KMS-11 (cell line): ENCODE results near the gene IL1R2.

Experiments used
- H2AFZ ChIP-seq: fragments of 200-600 bp; sonication (generic); 2 replicates; pipeline ENCODE4 v1.6.1; 2016; ENCODE audit warnings: antibody characterized with exemption, mixed run types, low read depth
- H3K27ac ChIP-seq: fragments of 200-600 bp; sonication (generic); 2 replicates; pipeline ENCODE4 v1.6.1; 2016; ENCODE audit warnings: mild to moderate bottlenecking, mixed run types
- H3K27me3 ChIP-seq: fragments of 200-600 bp; sonication (generic); 2 replicates; pipeline ENCODE4 v1.6.1; 2017; ENCODE audit warnings: mild to moderate bottlenecking, low read depth, mixed run types, moderate library complexity; ENCODE audit not compliant: insufficient read depth
- H3K36me3 ChIP-seq: fragments of 200-600 bp; sonication (generic); 2 replicates; pipeline ENCODE4 v1.6.1; 2017; ENCODE audit warnings: mild to moderate bottlenecking, mixed run types; ENCODE audit not compliant: insufficient read depth
- H3K4me1 ChIP-seq: fragments of 200-600 bp; sonication (generic); 2 replicates; pipeline ENCODE4 v1.6.1; 2016; ENCODE audit warnings: mild to moderate bottlenecking, low read depth, mixed run types; ENCODE audit not compliant: poor library complexity, severe bottlenecking
- H3K4me2 ChIP-seq: fragments of 200-600 bp; sonication (generic); 2 replicates; pipeline ENCODE4 v1.7.0; 2016; ENCODE audit warnings: mild to moderate bottlenecking, mixed run types
- H3K4me3 ChIP-seq: fragments of 200-600 bp; sonication (generic); IDR thresholded peaks from 2 replicates; pipeline ENCODE4 v1.6.1; 2017; ENCODE audit warnings: low read depth, low read length, mixed read lengths; ENCODE audit not compliant: insufficient read depth
- H3K79me2 ChIP-seq: fragments of 200-600 bp; sonication (generic); 2 replicates; pipeline ENCODE4 v1.6.1; 2016; ENCODE audit warnings: low read depth, mixed run types; ENCODE audit not compliant: insufficient read depth
- H3K9ac ChIP-seq: fragments of 200-600 bp; sonication (generic); 2 replicates; pipeline ENCODE4 v1.6.1; 2016; ENCODE audit warnings: mild to moderate bottlenecking, mixed run types
- H4K20me1 ChIP-seq: fragments of 200-600 bp; sonication (generic); 2 replicates; pipeline ENCODE4 v1.6.1; 2016; ENCODE audit warnings: mild to moderate bottlenecking, mixed run types; ENCODE audit not compliant: insufficient read depth
- TF ChIP-seq, protein P1 (sequence below): fragments of 200-600 bp; sonication (generic); conservative IDR thresholded peaks from 2 replicates; pipeline ENCODE4 v1.6.1; 2017; ENCODE audit warnings: low read depth, mild to moderate bottlenecking, antibody characterized with exemption, low read length, moderate library complexity, mixed read lengths

Gene IL1R2

DNA sequence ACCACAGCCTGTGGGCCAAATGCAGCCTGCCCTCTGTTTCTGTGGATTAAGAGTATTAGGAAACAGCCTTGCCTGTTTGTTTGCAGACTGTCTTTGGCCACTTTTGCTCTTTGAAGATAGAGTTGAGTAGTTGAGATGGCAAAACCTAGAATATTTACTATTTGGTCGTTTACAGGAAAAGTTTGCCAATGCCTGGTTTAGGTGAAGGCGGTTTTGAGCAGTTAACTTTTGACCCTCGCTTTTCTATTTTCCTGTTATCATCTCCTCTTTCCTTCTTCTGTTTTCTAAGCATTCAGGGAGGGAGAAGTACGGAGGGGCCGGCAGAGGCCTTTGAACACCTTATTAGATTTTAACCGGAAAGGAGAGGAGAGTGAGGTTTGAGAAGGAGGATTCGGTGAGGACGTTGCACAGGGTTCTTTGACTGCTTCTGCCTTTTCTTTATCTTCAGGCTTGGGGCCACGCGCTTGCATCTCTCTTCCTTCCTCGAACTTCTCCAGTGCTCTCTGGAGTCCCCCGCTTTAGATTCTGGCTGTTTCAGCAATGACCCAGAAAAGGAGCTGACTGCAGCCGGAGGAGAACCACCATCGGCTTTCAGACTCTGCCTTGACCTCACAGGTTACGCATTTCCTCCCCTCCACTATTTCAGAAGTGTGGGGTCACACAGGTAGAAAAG is 39.2 kb downstream of the IL1R2 start:
- peaks cover 8% of the 10 kb centered on the region for H3K4me1 ChIP-seq
- no peak overlapping the region for H3K9ac ChIP-seq
- no peak overlapping the region for H2AFZ ChIP-seq
- no peak overlapping the region for H3K4me3 ChIP-seq
- H4K20me1 ChIP-seq: no peaks in the 10 kb centered on the region
- no peaks in the 10 kb centered on the region for H3K79me2 ChIP-seq
- H3K27ac ChIP-seq: no peak overlapping the region
- no peaks in the 10 kb centered on the region for H3K27me3 ChIP-seq
- no peak overlapping the region for H3K4me2 ChIP-seq
- no peaks in the 10 kb centered on the region for H3K36me3 ChIP-seq
- TF ChIP-seq, protein P1, sequence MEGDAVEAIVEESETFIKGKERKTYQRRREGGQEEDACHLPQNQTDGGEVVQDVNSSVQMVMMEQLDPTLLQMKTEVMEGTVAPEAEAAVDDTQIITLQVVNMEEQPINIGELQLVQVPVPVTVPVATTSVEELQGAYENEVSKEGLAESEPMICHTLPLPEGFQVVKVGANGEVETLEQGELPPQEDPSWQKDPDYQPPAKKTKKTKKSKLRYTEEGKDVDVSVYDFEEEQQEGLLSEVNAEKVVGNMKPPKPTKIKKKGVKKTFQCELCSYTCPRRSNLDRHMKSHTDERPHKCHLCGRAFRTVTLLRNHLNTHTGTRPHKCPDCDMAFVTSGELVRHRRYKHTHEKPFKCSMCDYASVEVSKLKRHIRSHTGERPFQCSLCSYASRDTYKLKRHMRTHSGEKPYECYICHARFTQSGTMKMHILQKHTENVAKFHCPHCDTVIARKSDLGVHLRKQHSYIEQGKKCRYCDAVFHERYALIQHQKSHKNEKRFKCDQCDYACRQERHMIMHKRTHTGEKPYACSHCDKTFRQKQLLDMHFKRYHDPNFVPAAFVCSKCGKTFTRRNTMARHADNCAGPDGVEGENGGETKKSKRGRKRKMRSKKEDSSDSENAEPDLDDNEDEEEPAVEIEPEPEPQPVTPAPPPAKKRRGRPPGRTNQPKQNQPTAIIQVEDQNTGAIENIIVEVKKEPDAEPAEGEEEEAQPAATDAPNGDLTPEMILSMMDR: no peak

DNA sequence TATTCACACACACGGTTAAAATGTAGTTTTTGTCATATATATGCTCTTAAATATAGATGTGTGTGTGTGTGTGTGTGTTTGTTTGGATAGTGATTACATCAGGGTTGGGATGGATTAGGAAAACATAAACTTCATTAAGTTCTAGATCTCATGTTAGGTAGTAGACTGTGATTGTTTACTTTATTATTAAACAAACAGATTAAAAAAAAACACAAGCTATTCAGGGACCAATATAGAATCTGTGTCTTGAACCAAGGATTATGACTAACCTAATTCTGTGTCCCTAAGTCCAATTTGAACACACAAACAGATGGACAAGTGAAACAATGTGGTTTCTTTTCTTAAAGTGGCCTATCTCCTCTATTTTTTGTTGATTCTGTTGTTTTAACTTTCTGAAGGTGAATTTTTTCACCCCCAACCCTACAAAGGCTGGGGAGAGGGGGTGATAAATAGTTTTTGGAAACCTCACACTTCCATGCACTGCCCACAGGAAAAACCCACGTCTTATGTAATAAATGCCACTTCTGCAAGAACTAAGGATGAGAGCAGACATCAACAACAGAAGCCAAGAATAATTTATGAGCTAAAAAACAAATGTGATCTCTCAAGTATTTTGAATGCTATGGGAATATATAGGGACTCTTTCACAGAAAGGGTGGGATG is 40.7 kb downstream of the IL1R2 start:
- no peak overlapping the region for H3K9ac ChIP-seq
- TF ChIP-seq, protein P1: no peak
- H3K4me1 ChIP-seq: peaks cover 8% of the 10 kb centered on the region
- H3K36me3 ChIP-seq: no peaks in the 10 kb centered on the region
- no peak overlapping the region for H2AFZ ChIP-seq
- no peak overlapping the region for H3K4me2 ChIP-seq
- H3K79me2 ChIP-seq: no peaks in the 10 kb centered on the region
- no peak overlapping the region for H3K4me3 ChIP-seq
- H3K27me3 ChIP-seq: no peaks in the 10 kb centered on the region
- H3K27ac ChIP-seq: no peak overlapping the region
- H4K20me1 ChIP-seq: no peaks in the 10 kb centered on the region

DNA sequence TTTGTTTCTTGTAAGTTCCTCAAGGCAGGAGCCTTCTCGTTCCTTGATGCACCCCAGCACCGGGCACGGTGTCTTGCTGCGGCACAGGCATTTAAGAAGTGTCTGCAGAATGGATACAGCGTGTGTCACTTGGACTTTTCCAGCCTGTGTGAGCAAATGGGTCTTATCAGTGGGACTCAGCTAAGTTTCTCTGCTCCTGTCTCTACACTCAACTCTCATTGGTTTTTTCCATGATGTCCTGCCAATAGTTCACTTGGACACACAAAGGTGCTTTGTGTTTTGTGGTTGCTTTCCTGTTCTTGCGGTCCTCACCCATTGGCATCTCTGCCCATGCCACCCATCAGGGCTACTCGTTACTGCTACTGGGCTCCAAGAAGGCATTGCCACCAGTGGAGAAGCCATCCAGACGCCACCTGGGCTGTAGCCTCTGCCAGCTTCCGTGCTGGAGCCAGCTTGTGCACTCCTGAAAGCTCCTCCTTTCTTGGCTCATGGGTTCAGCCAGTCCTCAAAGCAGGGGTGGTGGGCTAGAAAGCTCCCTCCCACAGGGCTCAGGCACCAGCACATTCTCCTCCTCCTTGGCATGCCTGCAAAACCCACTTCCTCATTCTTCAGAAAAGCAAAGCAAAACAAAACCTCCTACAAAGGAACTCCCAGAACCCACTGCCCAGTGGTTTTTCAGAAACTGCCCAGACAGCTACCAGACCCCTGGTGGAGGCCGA is 41.4 kb downstream of the IL1R2 start:
- no peak overlapping the region for H3K4me3 ChIP-seq
- no peaks in the 10 kb centered on the region for H3K27me3 ChIP-seq
- H3K4me2 ChIP-seq: peak overlapping the region; percentile 15; the same call in 1 of the 2 replicates
- H3K9ac ChIP-seq: no peak overlapping the region
- no peaks in the 10 kb centered on the region for H3K36me3 ChIP-seq
- H3K79me2 ChIP-seq: no peaks in the 10 kb centered on the region
- no peaks in the 10 kb centered on the region for H4K20me1 ChIP-seq
- TF ChIP-seq, protein P1: no peak
- H2AFZ ChIP-seq: peak overlapping the region; percentile 17; the same call in 1 of the 2 replicates
- no peak overlapping the region for H3K27ac ChIP-seq
- peaks cover 8% of the 10 kb centered on the region for H3K4me1 ChIP-seq

DNA sequence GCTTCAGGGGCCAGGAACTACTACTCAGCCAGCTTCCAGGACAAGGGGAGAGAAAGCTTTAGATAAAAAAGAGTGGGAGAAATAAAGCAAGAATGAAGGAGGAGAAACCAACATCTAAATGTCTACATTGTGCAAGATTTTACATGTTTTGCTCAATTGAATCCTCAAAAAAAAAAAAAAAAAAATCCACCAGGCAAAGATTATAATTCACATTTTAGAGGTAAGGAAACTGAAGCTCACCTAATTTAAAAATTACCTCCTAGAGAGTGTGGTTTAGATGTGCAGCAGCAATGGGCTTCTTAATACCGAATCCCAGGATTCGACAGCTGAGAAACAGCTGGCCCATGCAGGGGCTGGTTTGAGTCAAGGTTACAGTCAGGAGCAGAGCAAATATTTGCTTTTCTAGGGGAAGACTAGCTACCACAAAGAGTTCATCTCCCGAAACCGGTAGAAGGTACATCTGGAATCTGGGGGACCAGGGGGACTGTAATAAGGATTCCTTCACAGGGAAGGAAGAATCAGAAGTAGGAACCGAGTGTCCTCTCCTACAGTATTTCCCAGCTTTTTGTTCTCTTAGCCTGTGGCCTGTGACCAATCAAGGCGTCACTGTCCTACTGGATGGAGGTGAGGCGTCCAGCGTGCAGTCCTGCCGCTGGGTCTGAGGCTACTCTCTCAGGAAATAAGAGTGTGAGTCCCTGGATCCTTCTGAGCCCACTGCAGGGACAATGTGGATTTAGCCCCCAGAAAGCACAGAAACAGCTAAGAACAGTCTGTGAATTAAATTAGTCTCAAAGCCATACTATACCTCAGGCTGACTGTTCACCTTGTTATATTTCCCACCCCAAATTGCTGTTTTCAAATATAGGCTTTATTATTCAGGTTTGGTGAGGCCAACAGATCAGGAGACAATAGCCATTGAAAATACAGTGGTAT is 42.3 kb downstream of the IL1R2 start:
- peak overlapping the region; percentile 17; the same call in 1 of the 2 replicates for H2AFZ ChIP-seq
- peak overlapping the region; percentile 15; the same call in 1 of the 2 replicates for H3K4me2 ChIP-seq

More for the DNA sequence above, 42.3 kb downstream of the IL1R2 start:
- no peaks in the 10 kb centered on the region for H4K20me1 ChIP-seq
- no peak overlapping the region for H3K27ac ChIP-seq
- H3K9ac ChIP-seq: no peak overlapping the region
- no peaks in the 10 kb centered on the region for H3K79me2 ChIP-seq
- no peaks in the 10 kb centered on the region for H3K36me3 ChIP-seq
- peaks cover 8% of the 10 kb centered on the region for H3K4me1 ChIP-seq
- TF ChIP-seq, protein P1: no peak
- H3K4me3 ChIP-seq: no peak overlapping the region
- H3K27me3 ChIP-seq: no peaks in the 10 kb centered on the region
